Kidney glomerular epithelial cell (primary cell): ENCODE data around the gene EN1.

Experiments
- DNase-seq: peaks from one replicate; lab custom pipeline; 2025; lab: John Stamatoyannopoulos, UW

EN1 gene

GRCh38 chr2:118855451-118856279 is 8.2 kb upstream of the EN1 start:
- DNase-seq = peak; percentile 40

- DNase-seq = no peak
Observed at GRCh38 chr2:118854507-118855345, 7.3 kb upstream of the EN1 start.

- DNase-seq = no peak
Observed at GRCh38 chr2:118853651-118854291, 6.3 kb upstream of the EN1 start.

GRCh38 chr2:118853129-118853640 is 5.7 kb upstream of the EN1 start:
- no peak for DNase-seq

- DNase-seq = no peak
Observed at GRCh38 chr2:118852605-118853128, 5.2 kb upstream of the EN1 start.

GRCh38 chr2:118851650-118852049 is 4.2 kb upstream of the EN1 start:
- no peak for DNase-seq

- DNase-seq = no peak
Observed at GRCh38 chr2:118850901-118851415, 3.5 kb upstream of the EN1 start.

GRCh38 chr2:118850168-118850900 is 2.9 kb upstream of the EN1 start:
- no peak for DNase-seq

GRCh38 chr2:118849226-118850167 is 2.0 kb upstream of the EN1 start:
- no peak for DNase-seq

GRCh38 chr2:118848381-118849225 is 1.2 kb upstream of the EN1 start:
- DNase-seq = no peak

- DNase-seq = no peak
Observed at GRCh38 chr2:118847762-118848172, 319 bp upstream of the EN1 start.

GRCh38 chr2:118846442-118846952 is 951 bp downstream of the EN1 start:
- no peak for DNase-seq

- DNase-seq = no peak
Observed at GRCh38 chr2:118845522-118846441, 1.7 kb downstream of the EN1 start.

GRCh38 chr2:118845005-118845521 is 2.4 kb downstream of the EN1 start:
- no peak for DNase-seq

- DNase-seq = no peak
Observed at GRCh38 chr2:118844261-118845004, 3.0 kb downstream of the EN1 start.

GRCh38 chr2:118843483-118844132 is 3.8 kb downstream of the EN1 start:
- DNase-seq = no peak
